GOT3 (cell line): ENCODE data around the gene EFEMP1.

Experiments
- DNase-seq: peaks from one replicate; lab custom pipeline; 2025; ENCODE audit warnings: mixed read lengths; lab: John Stamatoyannopoulos, UW

EFEMP1 gene

DNA sequence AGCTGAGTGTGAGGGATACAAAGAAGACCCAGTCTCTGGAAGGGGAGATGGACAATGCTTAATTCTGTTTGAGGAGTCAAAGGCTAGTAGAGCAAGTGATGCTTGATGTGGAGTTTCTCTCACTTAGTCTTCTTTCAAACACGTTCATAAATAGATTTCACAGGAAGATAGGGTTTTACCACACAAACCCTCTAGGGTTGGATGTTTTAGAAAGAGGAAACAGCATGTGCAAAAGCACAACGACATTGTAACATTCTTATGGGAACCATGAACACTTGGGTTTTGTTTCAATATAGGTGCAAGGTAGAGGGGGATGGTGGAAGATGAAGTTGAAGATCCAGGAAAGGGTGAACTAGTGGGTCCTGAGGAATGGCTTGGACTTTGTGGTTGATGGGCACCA lies 10.8 kb upstream of the EFEMP1 start:
- DNase-seq: no peak

DNA sequence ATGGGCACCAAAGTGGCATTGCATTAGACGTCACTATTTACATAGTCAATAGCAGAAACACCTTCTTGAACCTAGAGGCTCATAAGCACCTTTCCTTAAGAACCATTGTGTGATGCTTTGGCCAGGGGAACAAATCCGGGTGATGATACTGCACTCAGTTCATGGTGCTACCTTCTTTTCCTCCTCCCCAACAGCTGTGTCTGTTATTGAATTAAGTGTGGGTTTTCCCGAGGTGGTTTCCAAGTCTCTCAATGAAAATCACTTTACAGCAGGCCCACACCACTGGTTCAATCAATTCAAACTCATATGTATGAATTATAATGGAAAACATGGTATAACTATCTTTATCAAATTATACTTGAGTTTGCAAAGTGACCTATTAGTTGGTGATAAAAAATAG lies 9.3 kb upstream of the EFEMP1 start:
- DNase-seq: no peak

GRCh38 chr2:55931281-55931680 lies 7.7 kb upstream of the EFEMP1 start:
- DNase-seq: no peak

GRCh38 chr2:55929476-55929875 lies 5.9 kb upstream of the EFEMP1 start:
- no peak for DNase-seq

DNA sequence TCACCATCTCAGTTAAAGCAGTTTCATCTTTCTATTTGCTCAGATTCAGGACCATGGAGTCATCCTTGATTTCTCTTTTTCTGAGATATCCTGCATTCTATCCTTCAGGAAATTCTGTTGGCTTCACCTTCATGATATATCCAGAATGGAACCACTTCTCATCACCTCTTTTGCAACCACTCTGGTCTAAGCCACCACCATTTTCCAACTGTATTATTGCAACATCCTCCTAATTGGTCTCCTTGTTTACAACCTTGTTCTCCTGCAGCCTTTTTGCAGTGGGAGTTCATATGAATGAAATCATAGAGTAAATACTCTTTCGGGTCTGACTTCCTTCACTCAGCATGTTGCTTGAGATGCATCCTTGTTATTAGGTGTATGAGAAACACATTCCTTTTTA lies 3.4 kb upstream of the EFEMP1 start:
- DNase-seq: no peak

- DNase-seq: no peak
Observed at GRCh38 chr2:55926246-55926645, 2.7 kb upstream of the EFEMP1 start.

GRCh38 chr2:55923982-55924321 lies 370 bp upstream of the EFEMP1 start:
- no peak for DNase-seq

GRCh38 chr2:55922291-55922907 lies 1.2 kb downstream of the EFEMP1 start:
- no peak for DNase-seq

GRCh38 chr2:55919574-55919973 lies 4.0 kb downstream of the EFEMP1 start:
- no peak for DNase-seq

GRCh38 chr2:55918856-55919255 lies 4.7 kb downstream of the EFEMP1 start:
- no peak for DNase-seq

DNA sequence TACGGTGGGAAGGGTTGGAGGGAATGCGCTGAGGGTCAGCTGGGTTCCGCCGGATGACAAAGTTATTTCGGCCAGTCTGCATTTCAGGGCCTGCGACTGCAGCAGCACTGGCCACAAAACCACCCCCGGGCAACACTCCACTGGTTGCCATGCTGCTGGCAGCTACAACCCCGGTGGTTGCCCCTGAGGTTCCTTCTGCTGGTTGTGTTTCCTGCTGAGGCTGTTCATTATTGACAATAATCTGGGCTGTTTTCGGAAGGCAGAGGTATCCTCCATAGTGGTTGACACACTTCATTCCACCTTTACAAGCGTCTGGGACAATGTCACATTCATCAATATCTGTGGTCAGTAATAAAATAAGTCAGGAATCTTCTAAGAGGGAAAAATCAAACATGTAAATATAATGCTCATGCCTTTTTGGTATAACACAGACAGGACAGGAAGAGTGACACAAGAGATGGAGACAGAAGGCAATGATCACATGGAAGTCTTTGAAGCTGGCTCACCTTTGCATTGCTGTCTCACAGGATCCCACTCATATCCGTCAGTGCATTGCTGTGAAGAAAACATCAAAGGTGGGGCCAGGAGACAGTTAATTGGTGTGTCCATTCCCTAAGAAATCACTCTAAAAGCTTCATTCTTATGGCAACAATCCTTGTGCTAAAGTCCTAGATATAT lies 5.7 kb downstream of the EFEMP1 start:
- DNase-seq: no peak

DNA sequence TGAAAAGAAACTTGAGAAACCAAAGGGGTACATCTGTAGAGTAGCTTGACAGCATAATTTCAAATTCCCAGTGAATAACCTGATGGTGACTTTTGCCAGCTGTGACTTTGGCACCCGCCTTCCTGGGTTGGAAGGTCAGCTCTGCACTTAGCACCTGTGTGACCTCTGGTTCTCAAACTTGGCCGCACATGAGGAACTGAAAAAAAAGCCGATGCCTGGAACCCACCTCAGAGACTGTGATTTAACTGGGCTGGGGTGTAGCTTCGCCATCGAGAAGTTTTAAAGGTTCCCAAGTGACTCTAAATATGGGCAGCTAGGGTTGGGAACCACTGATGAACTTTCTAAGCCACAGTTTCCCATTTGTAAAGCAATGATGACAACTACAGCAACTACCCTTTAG lies 6.5 kb downstream of the EFEMP1 start:
- no peak for DNase-seq

GRCh38 chr2:55916473-55917049 lies 7.0 kb downstream of the EFEMP1 start:
- no peak for DNase-seq

DNA sequence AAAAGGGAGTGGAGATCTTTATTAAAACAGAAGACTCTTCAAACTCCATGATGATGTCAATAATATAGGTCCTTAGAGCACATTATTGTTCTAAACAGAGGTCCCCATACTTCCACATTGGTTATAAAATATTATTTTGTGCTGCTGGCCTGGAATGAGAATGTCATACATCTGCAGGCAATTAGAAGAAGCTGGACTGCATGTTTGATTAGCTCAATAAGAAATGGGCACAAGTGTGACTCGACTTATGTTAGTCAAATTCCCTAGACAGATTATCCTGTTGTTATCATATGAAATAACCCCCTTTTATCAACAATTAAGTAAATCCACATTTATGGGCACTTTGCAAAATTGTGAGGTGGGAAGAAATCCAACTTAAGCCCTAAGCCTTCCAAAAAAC lies 8.8 kb downstream of the EFEMP1 start:
- DNase-seq: no peak

DNA sequence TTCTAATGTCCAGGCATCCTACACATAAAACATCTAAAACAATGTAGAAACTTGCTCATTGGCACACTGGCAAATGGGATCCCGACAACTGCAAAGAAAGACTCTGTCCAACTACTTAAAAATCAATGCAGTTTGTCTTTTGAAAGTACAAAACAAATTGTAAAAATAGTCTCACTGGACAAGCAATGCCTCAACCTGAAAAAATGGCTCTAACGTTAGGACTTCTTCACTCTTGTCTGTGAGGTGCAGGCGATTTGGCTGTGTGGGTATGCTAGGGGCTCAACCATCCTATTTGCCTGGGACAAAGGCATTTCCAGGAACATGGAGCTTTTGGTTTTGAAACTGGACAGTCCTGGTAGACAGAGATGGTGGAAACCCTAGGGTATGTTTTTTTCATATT lies 10.7 kb downstream of the EFEMP1 start:
- no peak for DNase-seq

GRCh38 chr2:55910077-55910476 lies 13.5 kb downstream of the EFEMP1 start:
- no peak for DNase-seq

DNA sequence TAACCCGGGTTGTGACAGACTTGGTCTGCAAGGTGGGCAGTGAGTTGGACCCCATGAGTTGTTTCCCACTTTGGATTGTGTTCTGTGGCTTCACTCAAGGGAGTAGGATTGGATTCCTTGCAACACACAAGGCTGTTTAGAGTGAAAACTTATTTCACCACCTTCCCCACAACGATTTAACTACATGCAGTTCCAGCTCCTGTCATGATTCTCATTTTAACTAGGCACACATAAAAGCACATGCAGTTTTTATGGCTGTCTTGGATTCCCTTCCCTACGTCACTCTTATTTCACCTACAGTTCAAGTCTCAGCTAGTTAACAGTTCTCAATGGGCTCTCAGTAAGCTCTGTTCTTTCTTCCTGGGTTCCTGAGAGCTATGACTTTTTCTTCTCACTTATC lies 15.9 kb downstream of the EFEMP1 start:
- no peak for DNase-seq

- no peak for DNase-seq
Observed at GRCh38 chr2:55906993-55907392, 16.6 kb downstream of the EFEMP1 start.

GRCh38 chr2:55903727-55904126 lies 19.9 kb downstream of the EFEMP1 start:
- DNase-seq: no peak

DNA sequence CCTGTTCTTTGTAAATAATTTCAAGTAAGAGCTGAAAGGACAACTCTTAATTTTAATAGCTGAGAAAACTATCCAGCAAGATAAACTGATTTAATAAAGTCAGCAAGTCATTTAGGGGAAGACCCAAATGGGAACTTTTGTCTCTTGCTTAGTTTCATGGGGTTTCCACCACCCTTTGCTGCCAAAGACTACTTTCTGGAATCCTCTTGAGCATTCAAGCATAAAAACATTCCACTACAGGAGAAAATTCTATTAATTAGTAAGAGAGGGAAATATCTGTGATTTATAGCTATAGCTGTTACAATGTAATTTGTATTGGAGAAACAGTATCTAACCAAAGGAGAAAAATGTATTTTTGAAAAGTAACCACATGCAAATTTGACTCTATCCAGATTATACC lies 20.6 kb downstream of the EFEMP1 start:
- DNase-seq: no peak

DNA sequence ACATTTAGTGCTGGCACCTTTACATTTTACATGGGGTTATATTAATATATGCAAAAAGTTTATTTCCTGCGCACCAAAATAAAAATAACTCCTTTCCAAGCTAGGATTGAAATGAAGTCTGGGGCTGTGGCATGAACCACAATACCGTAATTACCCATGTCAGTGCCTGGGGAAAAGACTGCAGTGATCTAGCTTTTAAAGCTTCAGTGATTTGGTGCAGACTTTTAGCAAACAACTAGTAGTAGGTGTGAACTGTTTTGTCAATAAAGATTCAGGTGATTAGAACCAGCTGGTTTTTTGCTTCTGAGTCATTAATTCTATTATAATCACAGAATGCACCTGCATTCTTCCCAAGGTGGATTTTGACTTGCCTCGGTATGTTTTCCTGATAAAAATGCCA lies 21.2 kb downstream of the EFEMP1 start:
- no peak for DNase-seq

DNA sequence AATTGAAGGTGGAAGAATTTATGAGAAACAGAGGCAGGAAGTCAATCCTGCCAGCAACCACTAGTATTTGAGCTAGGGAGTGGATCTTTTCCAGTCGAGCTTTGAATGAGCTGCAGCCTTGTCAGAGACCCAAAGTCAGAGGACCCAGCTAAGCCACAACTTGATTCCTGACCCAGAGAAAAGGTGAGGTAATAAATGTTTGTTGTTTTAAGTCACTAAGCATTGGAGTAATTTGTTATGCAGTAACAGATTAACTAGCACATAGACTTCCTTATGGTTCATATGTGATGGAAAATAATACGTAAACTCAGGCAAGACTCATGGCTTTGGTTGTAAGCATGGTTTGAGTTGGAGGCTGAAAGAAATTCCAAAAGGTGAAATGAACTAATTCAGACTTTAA lies 21.6 kb downstream of the EFEMP1 start:
- no peak for DNase-seq

GRCh38 chr2:55901322-55901721 lies 22.3 kb downstream of the EFEMP1 start:
- DNase-seq: no peak

- no peak for DNase-seq
Observed at GRCh38 chr2:55899881-55900280, 23.7 kb downstream of the EFEMP1 start.
